NOMO-1 (cell line): ENCODE results near the gene ZNF143.
"Not testable (repeated sequence)": the region's sequence is repeated elsewhere in the genome, so short reads cannot be mapped to it uniquely, and the experiment has no call there.

ENCODE experiments used
- DNase-seq, 2 experiments: peaks; one replicate each; lab custom pipeline; 2025; ENCODE audit not compliant: unreplicated experiment in 2 of 2; lab: John Stamatoyannopoulos, UW

The ZNF143 gene

DNA sequence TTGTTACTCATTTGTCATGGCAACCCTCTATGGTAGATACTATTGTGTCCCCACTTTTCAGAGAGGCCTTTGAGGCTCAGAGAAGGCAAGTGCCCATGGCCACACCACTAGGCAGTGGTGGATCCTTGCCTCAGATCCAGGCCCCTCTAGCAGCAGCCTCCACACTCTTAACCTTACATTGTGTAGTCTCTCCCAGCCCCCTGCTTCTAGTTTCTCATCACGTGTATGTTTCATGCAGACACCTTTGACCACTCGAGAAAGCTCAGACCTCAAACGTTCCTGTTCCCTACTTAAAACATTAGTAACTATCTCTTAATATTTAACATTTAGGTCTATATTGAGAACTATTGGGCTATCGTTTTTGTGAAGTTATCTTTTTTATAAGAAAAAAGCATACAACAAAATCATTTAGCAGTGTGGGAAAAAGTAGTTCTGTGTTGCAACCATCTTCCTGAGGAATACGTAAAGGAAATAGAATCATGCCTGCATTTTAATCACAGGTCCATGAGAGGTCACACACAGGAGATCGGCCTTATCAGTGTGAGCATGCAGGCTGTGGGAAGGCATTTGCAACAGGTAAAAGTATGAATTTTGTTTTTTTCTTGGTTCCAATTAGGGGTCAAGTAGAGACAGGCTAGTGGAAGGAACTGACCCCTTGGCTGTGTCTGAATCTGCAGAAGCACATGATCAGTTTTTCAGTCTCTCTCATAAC lies 35.1 kb downstream of the ZNF143 start:
- DNase-seq: no peak

GRCh38 chr11:9498457-9499078 lies 37.8 kb downstream of the ZNF143 start:
- no peak for DNase-seq

DNA sequence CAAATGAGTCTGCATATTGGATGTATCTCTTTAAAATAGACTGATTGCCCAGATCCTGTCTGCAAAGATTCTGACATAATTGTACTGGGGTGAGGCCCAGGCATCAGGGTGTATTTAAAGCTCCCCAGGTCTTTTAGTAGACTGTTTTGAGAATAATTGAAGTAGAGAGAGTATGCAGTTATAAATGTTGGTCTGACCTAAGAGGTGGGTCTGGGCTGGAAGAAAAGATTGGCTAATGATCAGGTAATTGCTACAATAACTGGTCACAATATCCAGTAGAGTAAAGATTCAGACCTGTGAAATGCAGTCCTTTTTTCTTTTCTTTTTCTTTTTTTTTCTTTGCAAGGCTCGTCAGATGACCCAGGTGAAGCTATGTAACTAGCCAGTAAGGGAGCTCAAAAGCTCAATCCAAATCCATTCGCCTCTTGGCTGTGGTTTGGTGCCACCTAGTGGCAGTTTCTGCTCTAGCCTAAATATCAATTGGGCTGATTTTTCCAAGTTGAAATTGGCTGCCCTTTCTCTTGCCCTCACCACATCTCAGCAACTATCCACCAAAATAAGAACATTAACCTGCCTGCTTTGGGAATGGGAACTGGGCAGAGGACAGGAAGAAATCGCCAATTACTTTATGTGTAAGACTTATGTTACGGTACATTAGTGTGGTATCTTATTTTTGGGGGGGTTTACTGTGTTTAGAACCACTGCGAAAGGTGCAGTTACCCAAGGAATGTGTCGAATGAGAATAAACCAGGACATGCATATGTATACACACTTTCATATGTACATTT lies 45.9 kb downstream of the ZNF143 start:
- DNase-seq: peak; percentile 53 to 64

DNA sequence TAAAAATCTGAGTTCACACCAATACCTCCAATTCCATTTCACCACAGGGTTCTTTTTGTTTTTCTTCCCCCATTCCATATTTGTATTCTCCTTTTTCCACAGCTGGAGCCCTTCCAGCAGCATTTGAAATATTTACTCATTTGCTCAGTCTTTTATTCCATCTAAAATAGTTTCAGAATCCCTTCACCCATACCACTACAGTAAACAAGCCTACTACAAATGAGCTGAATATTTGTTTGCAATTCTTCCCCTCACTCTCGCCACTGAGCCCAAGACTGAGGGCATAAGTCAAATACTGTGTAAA lies 46.4 kb downstream of the ZNF143 start:
- DNase-seq: no peak

- no peak for DNase-seq
Observed at GRCh38 chr11:9509041-9509440, 48.2 kb downstream of the ZNF143 start.

- no peak for DNase-seq
Observed at GRCh38 chr11:9512370-9513019, 51.7 kb downstream of the ZNF143 start.

GRCh38 chr11:9514576-9514975 lies 53.8 kb downstream of the ZNF143 start:
- not testable (repeated sequence) for DNase-seq

DNA sequence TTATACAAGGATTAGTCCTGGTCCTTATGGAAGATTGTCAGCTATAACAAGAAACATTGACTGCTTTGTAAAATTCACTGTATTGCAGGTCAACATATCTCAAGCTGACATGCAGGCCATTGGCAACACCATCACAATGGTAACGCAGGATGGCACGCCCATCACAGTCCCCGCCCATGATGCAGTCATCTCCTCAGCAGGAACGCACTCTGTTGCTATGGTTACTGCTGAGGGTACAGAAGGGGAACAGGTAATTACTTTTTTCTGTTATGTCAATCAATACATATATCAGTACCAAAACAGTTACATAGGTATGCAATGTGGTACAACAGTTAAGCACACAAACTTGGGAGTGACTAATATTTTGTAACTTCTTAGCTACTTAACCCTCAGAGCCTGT lies 55.3 kb downstream of the ZNF143 start:
- DNase-seq: no peak

DNA sequence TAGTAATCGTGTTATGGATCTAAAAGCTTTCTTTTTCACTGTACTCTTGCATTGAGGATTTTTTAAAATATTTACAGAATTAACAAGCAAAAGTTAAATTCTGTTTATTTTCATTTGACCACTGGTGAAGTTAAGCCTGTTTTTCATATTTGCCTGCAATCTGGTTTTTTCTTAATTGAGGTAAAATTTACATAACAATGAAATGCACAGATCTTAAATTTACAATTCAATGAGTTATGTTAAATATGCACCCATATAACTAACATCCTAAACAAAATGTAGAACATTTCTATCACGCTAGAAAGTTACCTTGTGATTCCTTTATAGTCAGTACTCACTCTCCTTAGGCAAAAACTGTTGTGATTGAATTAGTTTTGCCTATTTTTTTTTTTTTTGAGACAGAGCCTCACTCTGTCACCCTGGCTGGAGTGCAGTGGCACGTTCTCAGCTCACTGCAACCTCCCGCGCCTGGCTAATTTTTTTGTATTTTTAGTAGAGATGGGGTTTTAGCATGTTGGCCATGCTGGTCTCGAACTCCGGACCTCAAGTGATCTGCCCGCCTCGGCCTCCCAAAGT lies 58.1 kb downstream of the ZNF143 start:
- DNase-seq: no peak

GRCh38 chr11:9524001-9524400 lies 63.2 kb downstream of the ZNF143 start:
- no peak for DNase-seq

- DNase-seq: no peak
Observed at GRCh38 chr11:9525116-9525515, 64.3 kb downstream of the ZNF143 start.

DNA sequence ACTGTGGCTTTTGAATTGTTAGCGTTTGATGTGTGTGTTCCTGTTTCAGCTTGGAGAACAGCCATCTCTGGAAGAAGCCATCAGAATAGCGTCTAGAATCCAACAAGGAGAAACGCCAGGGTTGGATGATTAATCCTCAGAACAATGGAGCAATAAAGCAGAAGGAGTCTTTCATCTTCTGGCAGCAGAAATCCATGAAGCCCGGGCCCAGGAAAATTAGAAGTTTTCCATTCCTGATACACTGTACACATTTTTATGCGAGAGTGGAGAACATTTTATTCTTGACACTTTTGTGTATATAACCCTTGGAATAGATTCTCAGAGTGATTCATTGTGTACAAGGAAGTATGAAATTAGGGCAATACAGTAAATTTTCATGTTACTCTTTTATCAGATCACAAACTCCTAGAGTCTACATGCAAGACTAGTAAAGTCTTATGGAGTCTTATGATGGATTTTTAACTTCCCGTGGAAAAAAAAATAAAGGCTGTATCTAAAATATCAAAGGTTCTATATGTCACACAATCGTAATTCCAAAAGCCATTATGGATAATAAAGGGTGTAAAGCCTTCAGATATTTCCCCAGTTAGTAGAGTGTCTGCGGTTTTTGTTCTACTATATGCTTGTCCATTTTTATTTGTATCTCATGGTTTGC lies 66.8 kb downstream of the ZNF143 start:
- no peak for DNase-seq

DNA sequence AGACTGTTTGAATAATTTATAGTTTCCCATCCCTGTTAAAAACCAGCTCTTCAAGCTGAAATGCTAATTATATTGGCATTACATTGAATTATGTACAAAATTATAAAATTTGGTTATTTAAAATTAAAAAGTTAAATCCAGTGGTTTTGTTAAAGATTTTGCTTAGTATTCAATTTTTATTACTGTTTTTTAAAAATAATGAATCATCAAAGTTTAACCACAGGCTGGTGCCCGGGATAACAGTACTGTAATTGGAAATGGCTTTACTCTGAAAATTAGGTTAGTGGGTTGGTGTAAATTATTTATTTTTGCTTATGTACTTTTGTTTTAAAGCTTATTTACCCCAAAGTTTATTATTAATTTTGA lies 67.3 kb downstream of the ZNF143 start:
- DNase-seq: no peak

- DNase-seq: no peak
Observed at GRCh38 chr11:9528573-9529333, 67.9 kb downstream of the ZNF143 start.

DNA sequence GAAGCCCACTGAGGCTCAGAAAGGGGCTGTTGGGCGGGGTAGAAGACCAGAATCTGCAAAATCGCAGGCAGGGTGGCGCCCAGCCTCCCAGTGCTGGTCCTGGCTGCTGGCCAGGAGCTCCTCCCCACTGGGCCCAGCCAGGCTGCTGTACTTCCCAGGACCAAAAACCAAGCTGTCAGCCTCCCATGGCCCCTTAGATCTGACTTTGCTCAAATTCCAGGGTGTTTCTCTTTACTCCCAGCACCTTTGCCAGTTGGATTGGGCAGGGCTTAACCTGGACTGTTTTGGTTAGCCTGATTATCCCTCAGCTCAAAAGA lies 68.5 kb downstream of the ZNF143 start:
- no peak for DNase-seq

DNA sequence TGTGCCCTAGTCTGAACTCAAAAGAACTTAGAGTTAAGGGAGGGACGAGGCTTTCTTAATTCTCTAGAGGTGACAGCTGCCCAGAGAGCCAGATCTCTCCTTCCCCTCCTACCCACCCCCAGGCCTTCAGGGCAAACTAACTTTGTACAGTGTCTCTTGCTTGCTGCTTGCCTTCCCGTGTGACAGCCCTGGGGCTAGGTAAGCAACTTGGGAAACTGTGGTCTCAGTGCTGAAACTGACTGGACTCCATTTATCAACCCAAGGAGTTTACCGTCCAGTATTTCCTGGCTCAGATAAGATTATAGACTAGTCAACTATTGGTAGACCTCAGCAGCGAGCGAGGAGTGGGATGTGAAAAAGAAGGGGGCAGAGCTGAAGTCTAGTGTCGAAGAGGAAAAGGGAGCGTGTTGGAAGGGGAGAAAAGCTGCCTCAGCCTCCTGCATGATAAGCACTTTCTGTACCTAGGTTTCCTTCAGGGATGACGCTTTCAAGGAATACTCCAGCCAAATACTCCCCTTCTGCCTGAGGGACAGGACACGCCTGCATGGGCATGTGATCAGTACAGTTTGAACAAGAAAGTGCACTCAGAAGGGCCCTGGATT lies 69.3 kb downstream of the ZNF143 start:
- DNase-seq: no peak

- DNase-seq: no peak
Observed at GRCh38 chr11:9530901-9531625, 70.3 kb downstream of the ZNF143 start.

GRCh38 chr11:9533058-9533457 lies 72.2 kb downstream of the ZNF143 start:
- no peak for DNase-seq
